Measurements from ENCODE around the gene PCK2.
A peak's percentile ranks its signal among the peaks of the same experiment; 100 is the strongest.

Gene PCK2

GRCh38 chr14:24136684-24137528 lies 42.8 kb downstream of the PCK2 start:
- POLR2A ChIA-PET, result interaction anchor here (0.6 to 7.3 kb wide), 14 partner anchors 10 to 171 kb away, joined by 3 to 163 read pairs (median 8); partner anchors contain the start of genes CIDEB, DCAF11, IPO4 and IRF9
- peaks cover 4% of the 10 kb centered on the region; the same call in 1 of the 2 replicates for H3K4me1 ChIP-seq (ENCODE audit: control insufficient read depth, insufficient read depth, low read length)
- CTCF ChIA-PET, result interaction anchor here (0.6 to 1.2 kb wide), 5 partner anchors 9 to 295 kb away, joined by 3 to 4 read pairs (median 3); partner anchors contain the start of genes IRF9 and PSME2
- H3K4me3 ChIP-seq (ENCODE audit: low read depth, low read length), result peak overlapping the region; percentile 92
- H3K9me3 ChIP-seq (ENCODE audit: control insufficient read depth, insufficient read depth, low read depth, low read length), result no peaks in the 10 kb centered on the region
- peak overlapping the region; percentile 90; the same call in 1 of the 2 replicates for H3K27ac ChIP-seq (ENCODE audit: extremely low read depth, low read depth, low read length)
- peaks cover 11 to 27% of the 10 kb centered on the region in 2 experiments for H3K36me3 ChIP-seq (ENCODE audit: control insufficient read depth in 2 of 2, insufficient read depth in 1 of 2, low read length in 2 of 2)
- TF ChIP-seq REST (tag by site-specific recombination; IDR thresholded peaks at IDR 0.05) (no peak), ZNF660 (tag by site-specific recombination; IDR thresholded peaks at IDR 0.05) (no peak), ZBTB17 (tag by site-specific recombination; IDR thresholded peaks at IDR 0.05) (0 out of 2 replicates have a peak, but pooled peaks have one; percentile 31), ZNF791 (tag by site-specific recombination; IDR thresholded peaks at IDR 0.05) (no peak), HOXA7 (CRISPR knock-in tag; IDR thresholded peaks at IDR 0.05; ENCODE audit: borderline replicate concordance) (no peak), ZNF521 (tag by site-specific recombination; IDR thresholded peaks at IDR 0.05) (no peak), SCRT2 (tag by site-specific recombination; IDR thresholded peaks at IDR 0.05) (peak; percentile 65), ZNF548 (tag by site-specific recombination; IDR thresholded peaks at IDR 0.05) (no peak), ZNF629 (tag by site-specific recombination; IDR thresholded peaks at IDR 0.05) (no peak), ZNF76 (tag by site-specific recombination; IDR thresholded peaks at IDR 0.05; ENCODE audit: borderline replicate concordance, low read depth) (no peak), SCRT1 (tag by site-specific recombination; IDR thresholded peaks at IDR 0.05; ENCODE audit: borderline replicate concordance) (0 out of 2 replicates have a peak, but pooled peaks have one; percentile 30), ZNF324 (tag by site-specific recombination; IDR thresholded peaks at IDR 0.05) (no peak), ZNF449 (tag by site-specific recombination; IDR thresholded peaks at IDR 0.05) (no peak), ZNF433 (tag by site-specific recombination; IDR thresholded peaks at IDR 0.05; ENCODE audit: low read depth) (no peak), GFI1B (tag by site-specific recombination; IDR thresholded peaks at IDR 0.05) (no peak), BCL11A (tag by site-specific recombination; IDR thresholded peaks at IDR 0.05; ENCODE audit: low read depth) (no peak), PRDM1 (tag by site-specific recombination; IDR thresholded peaks at IDR 0.05) (no peak), ZNF670 (tag by site-specific recombination; IDR thresholded peaks at IDR 0.05; ENCODE audit: low read depth) (no peak), ZBTB20 (tag by site-specific recombination; IDR thresholded peaks at IDR 0.05) (peak; percentile 45; the same call in 1 of the 2 replicates), EGR2 (tag by site-specific recombination; IDR thresholded peaks at IDR 0.05; ENCODE audit: low read depth) (no peak), SP2 (tag by site-specific recombination; IDR thresholded peaks at IDR 0.05) (no peak), ZNF624 (tag by site-specific recombination; IDR thresholded peaks at IDR 0.05) (no peak)
- TF ChIP-seq, protein P1, sequence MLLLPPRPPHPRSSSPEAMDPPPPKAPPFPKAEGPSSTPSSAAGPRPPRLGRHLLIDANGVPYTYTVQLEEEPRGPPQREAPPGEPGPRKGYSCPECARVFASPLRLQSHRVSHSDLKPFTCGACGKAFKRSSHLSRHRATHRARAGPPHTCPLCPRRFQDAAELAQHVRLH (tag by site-specific recombination; IDR thresholded peaks at IDR 0.05), result no peak
- TF ChIP-seq, protein P2, sequence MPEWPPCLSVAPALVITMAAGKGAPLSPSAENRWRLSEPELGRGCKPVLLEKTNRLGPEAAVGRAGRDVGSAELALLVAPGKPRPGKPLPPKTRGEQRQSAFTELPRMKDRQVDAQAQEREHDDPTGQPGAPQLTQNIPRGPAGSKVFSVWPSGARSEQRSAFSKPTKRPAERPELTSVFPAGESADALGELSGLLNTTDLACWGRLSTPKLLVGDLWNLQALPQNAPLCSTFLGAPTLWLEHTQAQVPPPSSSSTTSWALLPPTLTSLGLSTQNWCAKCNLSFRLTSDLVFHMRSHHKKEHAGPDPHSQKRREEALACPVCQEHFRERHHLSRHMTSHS (tag by site-specific recombination; IDR thresholded peaks at IDR 0.05), result no peak
- TF ChIP-seq, protein P3, sequence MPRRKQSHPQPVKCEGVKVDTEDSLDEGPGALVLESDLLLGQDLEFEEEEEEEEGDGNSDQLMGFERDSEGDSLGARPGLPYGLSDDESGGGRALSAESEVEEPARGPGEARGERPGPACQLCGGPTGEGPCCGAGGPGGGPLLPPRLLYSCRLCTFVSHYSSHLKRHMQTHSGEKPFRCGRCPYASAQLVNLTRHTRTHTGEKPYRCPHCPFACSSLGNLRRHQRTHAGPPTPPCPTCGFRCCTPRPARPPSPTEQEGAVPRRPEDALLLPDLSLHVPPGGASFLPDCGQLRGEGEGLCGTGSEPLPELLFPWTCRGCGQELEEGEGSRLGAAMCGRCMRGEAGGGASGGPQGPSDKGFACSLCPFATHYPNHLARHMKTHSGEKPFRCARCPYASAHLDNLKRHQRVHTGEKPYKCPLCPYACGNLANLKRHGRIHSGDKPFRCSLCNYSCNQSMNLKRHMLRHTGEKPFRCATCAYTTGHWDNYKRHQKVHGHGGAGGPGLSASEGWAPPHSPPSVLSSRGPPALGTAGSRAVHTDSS (tag by site-specific recombination; IDR thresholded peaks at IDR 0.05), result no peak

Data from HEK293 (cell line).